Heart left ventricle (tissue), 16 donors: ENCODE results near the gene GJA4. TPM values are rescaled to one million over a fixed set of nuclear protein-coding genes. Genes with fewer than 3 reads are reported as not detected.

Experiments used
- ATAC-seq, 4 donors: fragments of 200-7000 bp; cut with Tn5 transposase; one replicate each; pipeline ENCODE4 v1.9.1; 2020 to 2022; ENCODE audit warnings: moderate library complexity in 4 of 4, mild to moderate bottlenecking in 3 of 4, moderate number of reproducible peaks in 1 of 4
- DNase-seq, 5 donors: peaks; one replicate each; pipeline ENCODE4 v3.0.0-alpha.2; 2020
- H3K27ac ChIP-seq, 12 donors: fragments of 200-600 bp; sonication (generic) in 4 of 12; one replicate each; pipeline versions ENCODE4 v1.5.0 to v1.8.0; 2016 to 2022; ENCODE audit warnings: mild to moderate bottlenecking in 2 of 12
- H3K27me3 ChIP-seq, 9 donors: fragments of 200-600 bp; sonication (generic) in 2 of 9; one replicate each; pipeline versions ENCODE4 v1.5.1 to v1.8.0; 2016 to 2022; ENCODE audit warnings: mild to moderate bottlenecking in 3 of 9
- H3K36me3 ChIP-seq, 9 donors: fragments of 200-600 bp; sonication (generic) in 2 of 9; one replicate each; pipeline versions ENCODE4 v1.5.0 to v1.8.0; 2018 to 2022; ENCODE audit warnings: mild to moderate bottlenecking in 2 of 9
- H3K4me1 ChIP-seq, 12 donors: fragments of 200-600 bp; sonication (generic) in 4 of 12; one replicate each; pipeline versions ENCODE4 v1.5.0 to v1.8.0; 2016 to 2022; ENCODE audit warnings: mild to moderate bottlenecking in 3 of 12
- H3K4me3 ChIP-seq, 12 donors: fragments of 200-600 bp; sonication (generic) in 4 of 12; one replicate each; pipeline versions ENCODE4 v1.5.0 to v1.8.0; 2017 to 2022; ENCODE audit warnings: mild to moderate bottlenecking in 9 of 12, moderate library complexity in 4 of 12
- H3K9me3 ChIP-seq, 12 donors: fragments of 200-600 bp; sonication (generic) in 4 of 12; one replicate each; pipeline versions ENCODE4 v1.5.0 to v1.8.0; 2016 to 2022; ENCODE audit warnings: mild to moderate bottlenecking in 1 of 12
- POLR2A ChIP-seq, 2 donors: fragments of 450-650 bp; IDR thresholded peaks; one replicate each; pipeline ENCODE4 v1.6.1; 2017; ENCODE audit warnings: antibody characterized with exemption in 2 of 2, mild to moderate bottlenecking in 2 of 2, moderate library complexity in 2 of 2
- WGBS, 4 donors: extraction: QIAGEN DNeasy Blood & Tissue Kit in 2 of 4; methylation state at CpG; one replicate each; pipeline versions ENCODE4 v1.1.5 to v1.1.7; 2013 to 2018; 5-methylcytosine and 5-hydroxymethylcytosine counted together
- intact Hi-C, 10 donors: fragments of 100-400 bp; cut with DNase I; formaldehyde crosslinking; loops; one replicate each; pipeline versions ENCODE4 v1.11.1 to v1.14.2; 2022
- polyA plus RNA-seq, 2 donors: library from polyadenylated mRNA; stranded (reverse); fragments of 200-250 nt; gene quantifications; one replicate each; pipeline ENCODE4 v1.2.3, GENCODE V29; 2013
- total RNA-seq, 9 donors: library from RNA; depleted of rRNA in 2 of 9; stranded (reverse); fragments of >200 nt in 2 of 9; fragmentation: NEBNext Ultra II Directional in 3 of 9; extraction: Animal tissue kit (Norgen Biotek cat#: 25700) in 3 of 9; gene quantifications; one replicate each; pipeline versions ENCODE4 v1.1.0 to v1.2.4, GENCODE V29; 2016 to 2023
- TF ChIP-seq, protein P1 (sequence below), 12 donors: fragments of 200-600 bp; sonication (generic) in 4 of 12; IDR thresholded peaks; one replicate each; pipeline versions ENCODE4 v1.5.0 to v1.8.0; 2018 to 2022; ENCODE audit warnings: antibody characterized with exemption in 12 of 12, mild to moderate bottlenecking in 5 of 12
- donor health status: ischemic (EF 13 %, LVEDD 7.1; RV severe dilation, severe dysfunction).
- donor health status: healthy with polysubstance abuse.
- donor health status: DM: no; HTN: yes; CAD: no.
- donor health status: DM: no; HTN: no; CAD: no.
- donor health status: ischemic (EF 25% LVEDD 6.9; RV normal size, moderate dysfunction).
- donor health status: ischemic (EF 25% LVEDD 5.7; RV mildly dilated, moderate dysfunction).
- donor health status: healthy.
- donor health status: DM: yes; HTN: yes; CAD: no.
- donor health status: ischemic (EF 35%, LVEDD 5.7; RV mildly dilated, moderate dysfunction).
- donor health status: nonischemic (EF 11% LVEDD 7.7; RV severe dilation, severe dysfunction).
- donor health status: DM: yes; HTN: yes; CAD: no.
- donor health status: PGD.
- donor health status: ischemic (EF 29% LVEDD 5.4; RV normal size, mild dysfunction).
- donor health status: nonischemic (EF 23%, LVEDD 6.1; RV moderate dilation, normal function).

Gene GJA4
- total and polyA plus RNA-seq, 11 donors: 14.2 to 78.0 (median 23.0) TPM

DNA sequence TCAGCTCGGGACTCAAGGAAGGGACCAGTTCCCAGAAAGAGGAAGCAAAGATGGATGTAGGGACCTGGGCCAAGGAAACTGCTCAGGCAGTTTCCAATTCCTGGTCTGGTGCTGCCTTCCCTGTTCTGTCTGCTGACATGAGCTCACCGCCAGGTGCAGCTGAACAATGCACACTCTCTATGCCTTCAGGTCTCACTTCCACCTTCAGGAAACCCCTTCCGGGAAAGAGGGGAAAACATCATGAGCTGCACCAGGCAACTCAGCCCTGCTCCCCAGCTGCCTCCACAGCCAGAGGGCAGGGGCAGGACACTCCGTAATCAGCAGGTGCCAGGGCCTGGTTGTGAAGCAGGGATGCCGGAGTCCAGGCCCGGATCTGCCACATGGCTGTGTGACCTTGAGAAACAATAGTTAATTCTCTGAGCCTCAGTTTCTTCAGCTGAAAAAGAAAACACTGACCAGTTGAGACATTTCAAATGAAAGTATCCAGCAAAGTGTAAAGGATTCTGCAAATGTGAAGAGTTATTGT is 39.0 kb downstream of the GJA4 start:
- TF ChIP-seq, protein P1, sequence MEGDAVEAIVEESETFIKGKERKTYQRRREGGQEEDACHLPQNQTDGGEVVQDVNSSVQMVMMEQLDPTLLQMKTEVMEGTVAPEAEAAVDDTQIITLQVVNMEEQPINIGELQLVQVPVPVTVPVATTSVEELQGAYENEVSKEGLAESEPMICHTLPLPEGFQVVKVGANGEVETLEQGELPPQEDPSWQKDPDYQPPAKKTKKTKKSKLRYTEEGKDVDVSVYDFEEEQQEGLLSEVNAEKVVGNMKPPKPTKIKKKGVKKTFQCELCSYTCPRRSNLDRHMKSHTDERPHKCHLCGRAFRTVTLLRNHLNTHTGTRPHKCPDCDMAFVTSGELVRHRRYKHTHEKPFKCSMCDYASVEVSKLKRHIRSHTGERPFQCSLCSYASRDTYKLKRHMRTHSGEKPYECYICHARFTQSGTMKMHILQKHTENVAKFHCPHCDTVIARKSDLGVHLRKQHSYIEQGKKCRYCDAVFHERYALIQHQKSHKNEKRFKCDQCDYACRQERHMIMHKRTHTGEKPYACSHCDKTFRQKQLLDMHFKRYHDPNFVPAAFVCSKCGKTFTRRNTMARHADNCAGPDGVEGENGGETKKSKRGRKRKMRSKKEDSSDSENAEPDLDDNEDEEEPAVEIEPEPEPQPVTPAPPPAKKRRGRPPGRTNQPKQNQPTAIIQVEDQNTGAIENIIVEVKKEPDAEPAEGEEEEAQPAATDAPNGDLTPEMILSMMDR (IDR thresholded peaks at IDR 0.05): no peak
- TF ChIP-seq POLR2A (IDR thresholded peaks at IDR 0.05): no peak
- H3K27ac ChIP-seq: peak overlapping the region in 4 of 12 donors; percentile 6 to 43 (median 32)

DNA sequence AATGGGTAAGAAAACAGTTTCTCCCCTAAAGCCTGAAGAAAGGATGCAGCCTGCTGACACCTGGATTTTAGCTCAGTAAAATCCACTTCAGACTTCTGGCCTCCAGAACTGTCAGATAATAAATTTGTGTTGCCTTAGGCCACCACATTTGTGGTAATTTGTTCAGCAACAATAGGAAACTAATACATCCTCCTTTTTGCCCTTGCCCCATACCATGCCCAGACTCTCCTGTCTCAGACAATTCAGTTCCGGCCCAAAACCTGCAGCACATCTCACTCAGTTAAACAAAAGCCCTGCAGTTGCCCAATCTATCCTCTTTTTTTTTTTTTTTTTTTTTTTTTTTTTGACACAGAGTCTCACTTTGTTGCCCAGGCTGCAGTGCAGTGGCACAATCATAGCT is 40.9 kb downstream of the GJA4 start:
- Histone ChIP-seq H3K27ac (peak overlapping the region in 3 of 12 donors; percentile 9 to 90 (median 85)), H3K27me3 (no peaks in the 10 kb centered on the region), H3K4me1 (peaks cover 3 to 64% (median 26%) of the 10 kb centered on the region in 12 donors), H3K4me3 (no peak overlapping the region), H3K9me3 (no peaks in the 10 kb centered on the region), H3K36me3 (peaks cover 0 to 4% (median 0%) of the 10 kb centered on the region in 9 donors)
- no peak for TF ChIP-seq POLR2A (IDR thresholded peaks at IDR 0.05)
- TF ChIP-seq, protein P1 (IDR thresholded peaks at IDR 0.05): no peak
- WGBS, 4 donors: 84 to 100% (median 92%) methylated on average over 1 of the region's 1 CpG
- ATAC-seq (no peak), DNase-seq (no peak)
- intact Hi-C loops: loop anchor here in 1 of 10 donors (5.0 kb wide), 1 partner anchor 36 kb away; no protein-coding TSS in a partner anchor

More for the DNA sequence above, 39.0 kb downstream of the GJA4 start:
- Histone ChIP-seq H3K4me1 (peaks cover 3 to 68% (median 17%) of the 10 kb centered on the region in 12 donors), H3K4me3 (no peak overlapping the region), H3K27me3 (no peaks in the 10 kb centered on the region), H3K36me3 (peaks cover 0 to 4% (median 0%) of the 10 kb centered on the region in 9 donors), H3K9me3 (no peaks in the 10 kb centered on the region)
- DNase-seq (no peak), ATAC-seq (no peak)
- 65 to 81% (median 73%) methylated on average over 4 to 6 of the region's 6 CpGs for WGBS, 4 donors
- intact Hi-C loops: loop anchor here in 1 of 10 donors (5.0 kb wide), 1 partner anchor 34 kb away; no protein-coding TSS in a partner anchor

DNA sequence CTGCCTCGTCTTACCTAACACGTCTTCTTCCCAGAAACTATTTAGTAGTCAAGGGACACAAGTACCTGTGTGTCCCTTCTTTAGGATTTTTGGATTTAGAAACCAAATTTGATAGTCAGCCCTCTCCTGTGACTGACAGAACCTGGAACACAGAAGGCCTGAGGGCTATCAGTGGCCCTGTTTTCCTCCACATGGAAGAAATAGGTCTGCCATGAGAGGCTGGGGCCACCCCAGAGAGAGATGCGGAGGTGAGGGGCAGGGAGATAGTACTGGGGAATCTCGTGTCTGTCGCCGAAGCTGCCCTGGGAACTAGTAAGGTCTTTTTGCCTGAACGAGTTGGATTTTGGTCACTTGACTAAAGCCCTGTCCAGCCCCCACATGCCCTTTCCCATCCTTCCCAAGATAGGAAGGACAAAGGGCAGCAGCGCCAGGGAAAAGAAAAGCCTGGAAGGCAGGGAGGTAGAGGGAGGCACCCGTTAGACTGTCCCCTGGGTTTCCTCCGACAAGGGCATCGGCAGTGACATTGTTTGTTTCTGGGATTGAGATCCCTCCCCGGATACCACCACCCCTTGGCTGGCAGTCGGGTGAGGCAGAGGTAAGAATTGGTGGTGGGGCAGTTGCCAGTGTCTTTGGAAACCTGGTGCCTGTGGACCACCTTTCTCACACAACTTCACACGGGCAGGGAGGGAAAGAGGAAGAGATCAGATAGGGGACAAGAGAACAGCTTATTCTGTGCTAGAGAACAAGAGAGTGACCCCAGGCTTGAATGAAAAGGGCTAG is 46.9 kb downstream of the GJA4 start:
- DNase-seq (peak in 1 of 5 donors; percentile 2), ATAC-seq (no peak)
- peak overlapping the region in 6 of 12 donors; percentile 25 to 88 (median 32) for H3K27ac ChIP-seq
- 75 to 82% (median 78%) methylated on average over 14 of the region's 14 CpGs for WGBS, 4 donors
- H3K27me3 ChIP-seq: no peaks in the 10 kb centered on the region
- no peak overlapping the region for H3K4me3 ChIP-seq
- H3K36me3 ChIP-seq: peaks cover 0 to 5% (median 0%) of the 10 kb centered on the region in 9 donors
- no peak for TF ChIP-seq POLR2A (IDR thresholded peaks at IDR 0.05)
- TF ChIP-seq, protein P1 (IDR thresholded peaks at IDR 0.05): no peak
- H3K4me1 ChIP-seq: peaks cover 3 to 77% (median 41%) of the 10 kb centered on the region in 12 donors
- intact Hi-C loops: loop anchor here in 1 of 10 donors (5.0 kb wide), 1 partner anchor 42 kb away; no protein-coding TSS in a partner anchor
- H3K9me3 ChIP-seq: no peaks in the 10 kb centered on the region

DNA sequence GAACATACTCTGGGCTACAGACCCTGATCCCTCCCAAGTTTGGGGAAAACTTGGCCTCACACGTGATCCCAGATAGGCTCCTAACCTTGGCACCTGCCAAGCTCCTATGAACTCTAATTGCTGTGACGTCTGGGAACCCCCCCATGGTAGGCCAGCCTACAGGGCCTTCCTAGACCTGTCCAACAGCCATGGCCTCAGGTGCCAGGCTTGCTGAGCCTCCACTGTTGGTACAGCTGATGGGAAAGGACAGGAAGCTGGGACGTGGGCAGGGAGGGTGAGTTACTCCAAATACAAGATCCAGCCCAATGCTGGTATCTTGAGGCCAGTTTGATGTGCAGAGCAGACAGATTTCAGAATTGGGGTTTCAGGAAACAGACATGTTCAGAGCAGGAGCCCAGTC is 47.6 kb downstream of the GJA4 start:
- Histone ChIP-seq H3K4me3 (no peak overlapping the region), H3K27ac (peak overlapping the region in 6 of 12 donors; percentile 23 to 88 (median 28)), H3K27me3 (no peaks in the 10 kb centered on the region), H3K36me3 (peaks cover 0 to 5% (median 0%) of the 10 kb centered on the region in 9 donors), H3K4me1 (peaks cover 3 to 78% (median 46%) of the 10 kb centered on the region in 12 donors), H3K9me3 (no peaks in the 10 kb centered on the region)
- DNase-seq (no peak), ATAC-seq (no peak)
- intact Hi-C loops: no loop called here
- WGBS, 4 donors: 90 to 96% (median 94%) methylated on average over 3 of the region's 3 CpGs
- no peak for TF ChIP-seq POLR2A (IDR thresholded peaks at IDR 0.05)
- TF ChIP-seq, protein P1 (IDR thresholded peaks at IDR 0.05): no peak
